ENCODE results near the gene CDK5RAP3. TPM values are rescaled to one million over a fixed set of nuclear protein-coding genes. Genes with fewer than 3 reads are reported as not detected.
A peak's percentile ranks its signal among the peaks of the same experiment; 100 is the strongest.

The CDK5RAP3 gene, protein sequence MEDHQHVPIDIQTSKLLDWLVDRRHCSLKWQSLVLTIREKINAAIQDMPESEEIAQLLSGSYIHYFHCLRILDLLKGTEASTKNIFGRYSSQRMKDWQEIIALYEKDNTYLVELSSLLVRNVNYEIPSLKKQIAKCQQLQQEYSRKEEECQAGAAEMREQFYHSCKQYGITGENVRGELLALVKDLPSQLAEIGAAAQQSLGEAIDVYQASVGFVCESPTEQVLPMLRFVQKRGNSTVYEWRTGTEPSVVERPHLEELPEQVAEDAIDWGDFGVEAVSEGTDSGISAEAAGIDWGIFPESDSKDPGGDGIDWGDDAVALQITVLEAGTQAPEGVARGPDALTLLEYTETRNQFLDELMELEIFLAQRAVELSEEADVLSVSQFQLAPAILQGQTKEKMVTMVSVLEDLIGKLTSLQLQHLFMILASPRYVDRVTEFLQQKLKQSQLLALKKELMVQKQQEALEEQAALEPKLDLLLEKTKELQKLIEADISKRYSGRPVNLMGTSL
- total RNA-seq (2021): 128 to 143 TPM (median 138 TPM) in 3 replicates
- percentile 58 among the genes with signal in this experiment for Bru-seq, nascent RNA
- long read RNA-seq, experiment 1, transcript CDK5RAP3-231 (12 exons, 2,759 nt): minor isoform, 45 of 290 reads
- long read RNA-seq, experiment 1, transcript CDK5RAP3-201 (14 exons, 1,866 nt): major isoform, 116 of 290 reads
- long read RNA-seq, experiment 1, partial matches to known transcripts: 50 of 290 reads
- long read RNA-seq, experiment 1, other reads (novel, unspliced or antisense): 73 of 290 reads
- long read RNA-seq, experiment 2, transcript CDK5RAP3-218 (13 exons, 1,957 nt): minor isoform, 7 of 42 reads
- long read RNA-seq, experiment 2, transcript CDK5RAP3-236 (14 exons, 1,862 nt): major isoform, 11 of 42 reads
- long read RNA-seq, experiment 2, partial matches to known transcripts: 8 of 42 reads
- long read RNA-seq, experiment 2, other reads (novel, unspliced or antisense): 16 of 42 reads
- long read RNA-seq, experiment 3, transcript CDK5RAP3-201 (14 exons, 1,866 nt): major isoform, 89 of 117 reads
- long read RNA-seq, experiment 3, transcript CDK5RAP3-231 (12 exons, 2,759 nt): minor isoform, 6 of 117 reads
- long read RNA-seq, experiment 3, partial matches to known transcripts: 6 of 117 reads
- long read RNA-seq, experiment 3, other reads (novel, unspliced or antisense): 14 of 117 reads

DNA sequence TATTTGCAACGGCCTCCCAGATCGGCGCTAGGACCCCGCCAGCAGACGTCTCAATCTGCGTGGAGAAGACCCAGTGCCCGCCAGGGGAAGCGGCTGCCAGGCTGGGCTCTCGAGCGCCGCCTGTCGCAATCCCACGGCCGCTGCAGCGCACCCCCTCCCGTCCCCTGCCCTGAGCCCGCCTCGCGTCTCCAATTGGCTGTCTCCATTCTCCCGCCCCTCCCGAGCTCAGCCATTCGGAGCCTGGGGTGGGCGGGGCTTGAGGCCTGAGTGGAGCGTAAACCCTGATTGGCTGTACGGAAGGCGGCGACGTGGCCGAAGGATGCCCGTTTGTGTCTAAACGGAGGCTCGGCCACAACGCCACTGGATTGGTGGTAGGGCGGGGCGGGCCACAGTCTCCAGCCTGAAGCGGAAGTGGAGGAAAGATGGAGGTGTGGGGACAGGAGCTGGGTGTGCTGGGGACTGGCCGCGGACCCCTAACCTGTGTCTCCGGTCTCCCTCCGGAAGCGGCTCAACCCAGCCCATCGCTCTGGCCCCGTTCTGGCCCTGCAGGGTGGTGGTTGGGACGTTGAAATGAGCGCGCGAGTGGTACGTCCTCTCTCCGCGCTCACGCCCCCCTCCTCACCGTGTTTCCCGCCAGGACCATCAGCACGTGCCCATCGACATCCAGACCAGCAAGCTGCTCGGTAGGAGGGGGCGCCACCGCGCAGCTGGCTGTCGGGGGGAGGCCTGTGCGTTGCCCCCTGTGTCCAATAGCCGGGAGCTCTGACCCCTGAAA, at the start of gene CDK5RAP3:
CDK5RAP3 (plus strand) TSS at position 389 of the 775 bp plus-strand sequence; CDS start at position 423, 34 bp downstream.
- Mint-ChIP-seq H3K9me3 (no peaks in the 10 kb centered on the region), H3K4me3 (peak within 1 kb of the TSS; percentile 82), H3K36me3 (peaks cover 19% of the 10 kb centered on the region), H3K27ac (peak within 1 kb of the TSS; percentile 94), H3K27me3 (ENCODE audit: low read depth) (peaks cover 16% of the 10 kb centered on the region), H3K4me1 (peaks cover 14% of the 10 kb centered on the region)
- ChIA-PET POLR2A (interaction anchor here (0.7 to 2.0 kb wide), 10 partner anchors 13 to 140 kb away, joined by 3 to 10 read pairs (median 4); partner anchors contain the start of genes LRRC46, MRPL10, PNPO and PRR15L), CTCF (interaction anchor here (0.5 to 5.4 kb wide), 57 partner anchors 8 to 914 kb away, joined by 3 to 119 read pairs (median 6); partner anchors contain the start of genes LRRC46, MRPL10, NFE2L1 and OSBPL7)
- DNase-seq (ENCODE audit: low spot score): peak; percentile 100
- peak; percentile 98 for ATAC-seq
- TF ChIP-seq IRF2 (CRISPR knock-in tag; IDR thresholded peaks at IDR 0.05; ENCODE audit: borderline replicate concordance, low read depth) (peak; percentile 87), ATF1 (CRISPR knock-in tag; IDR thresholded peaks at IDR 0.05) (no peak), ZNF263 (CRISPR knock-in tag; IDR thresholded peaks at IDR 0.05; ENCODE audit: low read depth) (no peak), NFE2L1 (CRISPR knock-in tag; IDR thresholded peaks at IDR 0.05) (peak; percentile 98), JAZF1 (CRISPR knock-in tag; IDR thresholded peaks at IDR 0.05) (no peak), CDX4 (CRISPR knock-in tag; IDR thresholded peaks at IDR 0.05; ENCODE audit: borderline replicate concordance) (no peak), E2F1 (CRISPR knock-in tag; IDR thresholded peaks at IDR 0.05) (peak; percentile 90), FOXJ3 (CRISPR knock-in tag; IDR thresholded peaks at IDR 0.05; ENCODE audit: borderline replicate concordance) (no peak), HMGXB4 (CRISPR knock-in tag; IDR thresholded peaks at IDR 0.05) (peak; percentile 91), JUN (CRISPR knock-in tag; IDR thresholded peaks at IDR 0.05) (peak; percentile 96), FOXK1 (CRISPR knock-in tag; IDR thresholded peaks at IDR 0.05) (peak; percentile 87), ZNF396 (CRISPR knock-in tag; IDR thresholded peaks at IDR 0.05; ENCODE audit: borderline replicate concordance) (no peak), SP1 (CRISPR knock-in tag; conservative IDR thresholded peaks at IDR 0.05) (peak; percentile 95), STAT6 (CRISPR knock-in tag; conservative IDR thresholded peaks at IDR 0.05; ENCODE audit: low read depth) (no peak), TCF7 (CRISPR knock-in tag; IDR thresholded peaks at IDR 0.05; ENCODE audit: low read depth) (peak; percentile 94; the same call in 1 of the 2 replicates), PRRX2 (CRISPR knock-in tag; IDR thresholded peaks at IDR 0.05) (no peak), ZNF281 (CRISPR knock-in tag; IDR thresholded peaks at IDR 0.05) (peak; percentile 87; the same call in 1 of the 2 replicates), ZNF317 (CRISPR knock-in tag; IDR thresholded peaks at IDR 0.05; ENCODE audit: borderline replicate concordance, low read depth) (no peak), CREB1 (CRISPR knock-in tag; IDR thresholded peaks at IDR 0.05) (peak; percentile 93), E2F5 (CRISPR knock-in tag; IDR thresholded peaks at IDR 0.05) (peak; percentile 95), ZNF423 (CRISPR knock-in tag; IDR thresholded peaks at IDR 0.05) (no peak), ZNF671 (CRISPR knock-in tag; IDR thresholded peaks at IDR 0.05) (no peak), NFATC4 (CRISPR knock-in tag; IDR thresholded peaks at IDR 0.05) (no peak)

Measured in WTC11 (cell line).